Measurements from ENCODE around the gene TMCO5A.

DNA sequence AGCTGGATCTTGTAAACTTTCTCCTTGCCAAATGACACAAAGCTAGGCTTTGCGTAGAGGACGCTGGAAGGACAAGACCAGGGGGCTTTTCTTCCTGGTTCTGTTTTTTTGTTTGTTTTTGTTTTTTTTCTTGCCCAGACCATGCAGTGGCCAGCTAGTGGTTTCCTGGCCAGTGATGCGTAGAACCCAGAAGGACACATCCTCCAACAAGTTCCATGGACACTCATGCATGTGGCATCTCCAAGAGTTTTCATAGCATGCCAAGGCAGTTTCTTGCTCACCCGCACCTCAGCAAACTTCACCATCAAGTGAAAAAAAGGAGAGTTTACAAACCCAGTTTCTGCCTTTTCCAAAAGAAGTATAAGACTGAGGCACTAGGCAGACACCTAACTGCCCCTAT lies 46.1 kb upstream of the TMCO5A start:
- TF ChIP-seq, protein P1, sequence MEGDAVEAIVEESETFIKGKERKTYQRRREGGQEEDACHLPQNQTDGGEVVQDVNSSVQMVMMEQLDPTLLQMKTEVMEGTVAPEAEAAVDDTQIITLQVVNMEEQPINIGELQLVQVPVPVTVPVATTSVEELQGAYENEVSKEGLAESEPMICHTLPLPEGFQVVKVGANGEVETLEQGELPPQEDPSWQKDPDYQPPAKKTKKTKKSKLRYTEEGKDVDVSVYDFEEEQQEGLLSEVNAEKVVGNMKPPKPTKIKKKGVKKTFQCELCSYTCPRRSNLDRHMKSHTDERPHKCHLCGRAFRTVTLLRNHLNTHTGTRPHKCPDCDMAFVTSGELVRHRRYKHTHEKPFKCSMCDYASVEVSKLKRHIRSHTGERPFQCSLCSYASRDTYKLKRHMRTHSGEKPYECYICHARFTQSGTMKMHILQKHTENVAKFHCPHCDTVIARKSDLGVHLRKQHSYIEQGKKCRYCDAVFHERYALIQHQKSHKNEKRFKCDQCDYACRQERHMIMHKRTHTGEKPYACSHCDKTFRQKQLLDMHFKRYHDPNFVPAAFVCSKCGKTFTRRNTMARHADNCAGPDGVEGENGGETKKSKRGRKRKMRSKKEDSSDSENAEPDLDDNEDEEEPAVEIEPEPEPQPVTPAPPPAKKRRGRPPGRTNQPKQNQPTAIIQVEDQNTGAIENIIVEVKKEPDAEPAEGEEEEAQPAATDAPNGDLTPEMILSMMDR (IDR thresholded peaks at IDR 0.05), result no peak
- TF ChIP-seq POLR2A (IDR thresholded peaks at IDR 0.05), result no peak
- TF ChIP-seq EP300 (IDR thresholded peaks at IDR 0.05), result no peak

Measured in ovary (tissue), 3 donors.